Measurements from ENCODE around the gene STRN3. TPM values are rescaled to one million over a fixed set of nuclear protein-coding genes. Genes with fewer than 3 reads are reported as not detected.

Gene STRN3
- total RNA-seq, 1 experiment from 2014 or later = 36.6 TPM

GRCh38 chr14:31001339-31001658 lies 24.9 kb downstream of the STRN3 start:
- no TSS peak for BruUV-seq (replicated peaks)
- peaks cover 53% of the 10 kb centered on the region for H3K36me3 Mint-ChIP-seq (ENCODE audit: insufficient read depth, unreplicated experiment)

GRCh38 chr14:31000629-31001338 lies 25.4 kb downstream of the STRN3 start:
- Mint-ChIP-seq H3K27me3 (ENCODE audit: insufficient read depth, unreplicated experiment) (no peaks in the 10 kb centered on the region), H3K4me1 (ENCODE audit: insufficient read depth, unreplicated experiment) (no peaks in the 10 kb centered on the region), H3K4me3 (ENCODE audit: unreplicated experiment) (no peak overlapping the region), H3K27ac (ENCODE audit: low read depth, unreplicated experiment) (peak overlapping the region; percentile 46), H3K9me3 (ENCODE audit: unreplicated experiment) (no peaks in the 10 kb centered on the region), H3K36me3 (ENCODE audit: insufficient read depth, unreplicated experiment) (peaks cover 48% of the 10 kb centered on the region)
- TF ChIP-seq CTCF (IDR thresholded peaks at IDR 0.05; ENCODE audit: unreplicated experiment) = no peak
- no TSS peak for BruUV-seq (replicated peaks)
- CTCF ChIA-PET = interaction anchor here (0.6 to 0.8 kb wide), 3 partner anchors 10 to 416 kb away, joined by 3 read pairs; no protein-coding TSS in a partner anchor
- DNase-seq (ENCODE audit: unreplicated experiment) = no peak
- POLR2A ChIA-PET = interaction anchor here (0.7 kb wide), 1 partner anchor 199 kb away, joined by 3 read pairs; no protein-coding TSS in a partner anchor
- intact Hi-C loops (cut with micrococcal nuclease) = no loop called here

More at GRCh38 chr14:31001339-31001658, 24.9 kb downstream of the STRN3 start:
- Mint-ChIP-seq H3K9me3 (ENCODE audit: unreplicated experiment) (no peaks in the 10 kb centered on the region), H3K4me1 (ENCODE audit: insufficient read depth, unreplicated experiment) (no peaks in the 10 kb centered on the region), H3K27ac (ENCODE audit: low read depth, unreplicated experiment) (peak overlapping the region; percentile 46), H3K4me3 (ENCODE audit: unreplicated experiment) (no peak overlapping the region), H3K27me3 (ENCODE audit: insufficient read depth, unreplicated experiment) (no peaks in the 10 kb centered on the region)
- DNase-seq (ENCODE audit: unreplicated experiment) = no peak
- no peak for TF ChIP-seq CTCF (IDR thresholded peaks at IDR 0.05; ENCODE audit: unreplicated experiment)
- ChIA-PET CTCF (interaction anchor here (0.6 kb wide), 2 partner anchors 10 to 416 kb away, joined by 3 read pairs; no protein-coding TSS in a partner anchor), POLR2A (no interaction called here)
- intact Hi-C loops (cut with micrococcal nuclease) = no loop called here

- Mint-ChIP-seq H3K4me3 (ENCODE audit: unreplicated experiment) (no peak overlapping the region), H3K27ac (ENCODE audit: low read depth, unreplicated experiment) (no peak overlapping the region), H3K9me3 (ENCODE audit: unreplicated experiment) (no peaks in the 10 kb centered on the region), H3K36me3 (ENCODE audit: insufficient read depth, unreplicated experiment) (peaks cover 38% of the 10 kb centered on the region), H3K27me3 (ENCODE audit: insufficient read depth, unreplicated experiment) (no peaks in the 10 kb centered on the region), H3K4me1 (ENCODE audit: insufficient read depth, unreplicated experiment) (peaks cover 10% of the 10 kb centered on the region)
- BruUV-seq (replicated peaks) = no TSS peak
- POLR2A ChIA-PET = interaction anchor here (0.8 to 1.8 kb wide), 2 partner anchors 14 to 27 kb away, joined by 4 to 7 read pairs; partner anchors contain the start of gene STRN3
- DNase-seq (ENCODE audit: unreplicated experiment) = no peak
- CTCF ChIA-PET = no interaction called here
- intact Hi-C loops (cut with micrococcal nuclease) = no loop called here
- no peak for TF ChIP-seq CTCF (IDR thresholded peaks at IDR 0.05; ENCODE audit: unreplicated experiment)
Measured at GRCh38 chr14:30999038-30999773, 27.0 kb downstream of the STRN3 start.

- DNase-seq (ENCODE audit: unreplicated experiment) = no peak
- no peaks in the 10 kb centered on the region for H3K9me3 Mint-ChIP-seq (ENCODE audit: unreplicated experiment)
- peaks cover 10% of the 10 kb centered on the region for H3K4me1 Mint-ChIP-seq (ENCODE audit: insufficient read depth, unreplicated experiment)
- CTCF ChIA-PET = interaction anchor here (0.7 to 1.1 kb wide), 6 partner anchors 8 to 91 kb away, joined by 3 to 4 read pairs (median 3); no protein-coding TSS in a partner anchor
- H3K27ac Mint-ChIP-seq (ENCODE audit: low read depth, unreplicated experiment) = no peak overlapping the region
- no TSS peak for BruUV-seq (replicated peaks)
- no peaks in the 10 kb centered on the region for H3K27me3 Mint-ChIP-seq (ENCODE audit: insufficient read depth, unreplicated experiment)
- TF ChIP-seq CTCF (IDR thresholded peaks at IDR 0.05; ENCODE audit: unreplicated experiment) = no peak
- POLR2A ChIA-PET = interaction anchor here (0.6 to 1.8 kb wide), 2 partner anchors 12 to 28 kb away, joined by 3 to 7 read pairs; partner anchors contain the start of gene STRN3
- no peak overlapping the region for H3K4me3 Mint-ChIP-seq (ENCODE audit: unreplicated experiment)
- H3K36me3 Mint-ChIP-seq (ENCODE audit: insufficient read depth, unreplicated experiment) = peaks cover 36% of the 10 kb centered on the region
- intact Hi-C loops (cut with micrococcal nuclease) = no loop called here
Measured at GRCh38 chr14:30998100-30998706, 28.0 kb downstream of the STRN3 start.

All from MCF 10A (cell line).